H1 (cell line): ENCODE data around the gene CACNA2D3. TPM values are rescaled to one million over a fixed set of nuclear protein-coding genes. Genes with fewer than 3 reads are reported as not detected.

Experiments used
- CTCF ChIA-PET: fragments of 300-600 bp; sonication (Branson Sonifier 250); formaldehyde crosslinking; loops from one replicate; lab custom pipeline; 2021; ENCODE audit not compliant: partially characterized antibody; lab: Charles Lee
- POLR2A ChIA-PET: fragments of 300-600 bp; sonication (Branson Sonifier 250); formaldehyde crosslinking; loops from one replicate; lab custom pipeline; 2021; ENCODE audit warnings: inconsistent platforms; ENCODE audit not compliant: partially characterized antibody; lab: Charles Lee
- DNase-seq, 2 experiments: peaks; one replicate each; pipeline versions ENCODE4 v3.0.0 to v3.0.0-alpha.2; 2010 to 2022; ENCODE audit warnings: low spot score in 2 of 2, low read depth in 1 of 2, mixed read lengths in 1 of 2
- FAIRE-seq: peaks from 2 replicates; lab custom pipeline; 2011; peaks lifted over from hg19 to GRCh38; lab: Jason Lieb, UNC
- H2AFZ ChIP-seq: 2 replicates; pipeline ENCODE4 v1.8.1; 2012; ENCODE audit warnings: low read length, inconsistent platforms
- H2AK5ac ChIP-seq: 2 replicates; pipeline ENCODE4 v1.6.1; 2013; ENCODE audit warnings: low read depth, low read length
- H2BK120ac ChIP-seq: replicated peaks from 2 replicates; pipeline ENCODE3; 2013; ENCODE audit warnings: low read depth, low read length, inconsistent platforms
- H2BK12ac ChIP-seq: 2 replicates; pipeline ENCODE4 v1.6.1; 2013; ENCODE audit warnings: low read depth, low read length
- H2BK15ac ChIP-seq: 2 replicates; pipeline ENCODE4 v1.6.1; 2013; ENCODE audit warnings: low read length
- H2BK20ac ChIP-seq: 2 replicates; pipeline ENCODE4 v1.6.1; 2013; ENCODE audit warnings: low read length
- H2BK5ac ChIP-seq: 2 replicates; pipeline ENCODE4 v1.6.1; 2013; ENCODE audit warnings: low read depth, low read length
- H3K14ac ChIP-seq: 2 replicates; pipeline ENCODE4 v1.6.1; 2013; ENCODE audit warnings: inconsistent platforms; ENCODE audit not compliant: insufficient read length
- H3K18ac ChIP-seq: 2 replicates; pipeline ENCODE4 v1.6.1; 2013; ENCODE audit warnings: low read length; ENCODE audit errors: extremely low read depth
- H3K23ac ChIP-seq: 2 replicates; pipeline ENCODE4 v1.6.1; 2013; ENCODE audit warnings: inconsistent platforms; ENCODE audit not compliant: insufficient read length
- H3K23me2 ChIP-seq: 2 replicates; pipeline ENCODE4 v1.6.1; 2013; ENCODE audit warnings: low read depth, low read length
- H3K27ac ChIP-seq: 2 replicates; pipeline ENCODE4 v1.6.1; 2011; ENCODE audit warnings: low read depth, low read length, inconsistent platforms
- H3K27me3 ChIP-seq, 4 experiments: replicated peaks in 1 of 4; 1 replicate in 1 of 4; 2 replicates in 3 of 4; pipeline versions ENCODE4 v1.6.1 to v1.8.1; 2011 to 2013; ENCODE audit warnings: low read length in 3 of 4, mild to moderate bottlenecking in 3 of 4, inconsistent platforms in 2 of 4, mixed read lengths in 2 of 4, moderate library complexity in 1 of 4; ENCODE audit not compliant: control insufficient read depth in 3 of 4, insufficient read depth in 3 of 4; ENCODE audit errors: extremely low read depth in 1 of 4
- H3K36me3 ChIP-seq, 4 experiments: 2 replicates each; pipeline versions ENCODE4 v1.6.1 to v1.8.1; 2011 to 2013; ENCODE audit warnings: mild to moderate bottlenecking in 4 of 4, low read length in 3 of 4, moderate library complexity in 2 of 4, control low read depth in 1 of 4, inconsistent platforms in 1 of 4; ENCODE audit not compliant: insufficient read depth in 4 of 4, control insufficient read depth in 2 of 4
- H3K4ac ChIP-seq: replicated peaks from 2 replicates; pipeline ENCODE3; 2013; ENCODE audit warnings: low read length, low read depth, mixed read lengths, inconsistent platforms; ENCODE audit not compliant: insufficient read length
- H3K4me1 ChIP-seq, 4 experiments: replicated peaks in 1 of 4; 1 replicate in 1 of 4; 2 replicates in 3 of 4; pipeline versions ENCODE4 v1.6.1 to v1.8.1; 2011 to 2013; ENCODE audit warnings: low read length in 3 of 4, inconsistent platforms in 2 of 4, mixed read lengths in 1 of 4; ENCODE audit not compliant: insufficient read depth in 4 of 4, control insufficient read depth in 3 of 4
- H3K4me2 ChIP-seq, 2 experiments: 2 replicates each; pipeline versions ENCODE4 v1.6.1 to v1.8.1; 2011 to 2013; ENCODE audit warnings: low read depth in 2 of 2, low read length in 2 of 2, control low read depth in 1 of 2, inconsistent platforms in 1 of 2, mild to moderate bottlenecking in 1 of 2; ENCODE audit not compliant: insufficient read depth in 1 of 2
- H3K4me3 ChIP-seq, 4 experiments: fragments of 200-600, 300-600 bp in 1 of 4; sonication (generic), shearing (Covaris generic), sonication (Bioruptor Twin) in 1 of 4; 2 replicates each; pipeline versions ENCODE4 v1.5.1 to v1.8.1; 2011 to 2016; ENCODE audit warnings: low read length in 4 of 4, low read depth in 3 of 4, control low read depth in 2 of 4, inconsistent platforms in 2 of 4, mild to moderate bottlenecking in 2 of 4, mixed read lengths in 1 of 4, moderate library complexity in 1 of 4; ENCODE audit not compliant: insufficient read depth in 2 of 4; ENCODE audit errors: extremely low read depth in 1 of 4
- H3K56ac ChIP-seq: replicated peaks from 2 replicates; pipeline ENCODE3; 2013; ENCODE audit warnings: low read depth, mild to moderate bottlenecking, mixed read lengths, low read length, inconsistent platforms; ENCODE audit not compliant: insufficient read length
- H3K79me1 ChIP-seq: 2 replicates; pipeline ENCODE4 v1.6.1; 2013; ENCODE audit warnings: low read depth, low read length, control low read depth
- H3K79me2 ChIP-seq, 2 experiments: 2 replicates each; pipeline versions ENCODE4 v1.6.1 to v1.8.1; 2012 to 2013; ENCODE audit warnings: low read length in 2 of 2, mild to moderate bottlenecking in 2 of 2, inconsistent platforms in 1 of 2; ENCODE audit not compliant: insufficient read depth in 2 of 2, control insufficient read depth in 1 of 2
- H3K9ac ChIP-seq, 4 experiments: replicated peaks in 1 of 4; 1 replicate in 1 of 4; 2 replicates in 3 of 4; pipeline versions ENCODE4 v1.6.1 to v1.8.1; 2011 to 2013; ENCODE audit warnings: low read depth in 3 of 4, low read length in 3 of 4, control low read depth in 2 of 4, mild to moderate bottlenecking in 2 of 4, moderate library complexity in 2 of 4, inconsistent platforms in 1 of 4; ENCODE audit errors: extremely low read depth in 1 of 4
- H3K9me3 ChIP-seq, 2 experiments: 2 replicates each; pipeline versions ENCODE4 v1.6.1 to v1.8.1; 2012 to 2013; ENCODE audit warnings: mild to moderate bottlenecking in 2 of 2, moderate library complexity in 2 of 2, control low read depth in 1 of 2, inconsistent platforms in 1 of 2, low read depth in 1 of 2, low read length in 1 of 2, mixed read lengths in 1 of 2; ENCODE audit not compliant: insufficient read depth in 2 of 2
- H4K20me1 ChIP-seq, 2 experiments: replicated peaks in 1 of 2; 2 replicates each; pipeline versions ENCODE3 to v1.8.1; 2011 to 2013; ENCODE audit warnings: inconsistent platforms in 2 of 2, low read length in 2 of 2, mild to moderate bottlenecking in 1 of 2; ENCODE audit not compliant: insufficient read depth in 2 of 2, control insufficient read depth in 1 of 2
- H4K5ac ChIP-seq: 2 replicates; pipeline ENCODE4 v1.6.1; 2013; ENCODE audit warnings: low read length, low read depth, mixed read lengths, inconsistent platforms; ENCODE audit not compliant: insufficient read length
- H4K8ac ChIP-seq: 2 replicates; pipeline ENCODE4 v1.8.0; 2013; ENCODE audit warnings: mild to moderate bottlenecking, moderate library complexity, low read length, inconsistent platforms; ENCODE audit not compliant: insufficient read depth; ENCODE audit errors: extremely low read depth
- H4K91ac ChIP-seq: replicated peaks from 2 replicates; pipeline ENCODE3; 2013; ENCODE audit warnings: low read length, mixed read lengths, inconsistent platforms; ENCODE audit not compliant: insufficient read length
- ASH2L ChIP-seq: fragments of 200-600, 300-600 bp; sonication (generic); IDR thresholded peaks from one replicate; pipeline ENCODE4 v1.7.1; 2017; ENCODE audit warnings: low read length
- CBX8 ChIP-seq: fragments of 300-800, 300-1000 bp; sonication (generic); IDR thresholded peaks from 2 replicates; pipeline ENCODE4 v1.7.1; 2016; ENCODE audit warnings: low read depth, low read length, borderline replicate concordance
- FOSL1 ChIP-seq: IDR thresholded peaks from 2 replicates; pipeline ENCODE4 v1.6.1; 2011; ENCODE audit warnings: mild to moderate bottlenecking, low read depth, low read length, moderate library complexity; ENCODE audit not compliant: insufficient read depth
- JUN ChIP-seq: IDR thresholded peaks from 2 replicates; pipeline ENCODE4 v1.6.1; 2011; ENCODE audit warnings: low read depth, mild to moderate bottlenecking, improper control_type of control experiment, low read length
- KDM1A ChIP-seq: fragments of 200-600, 300-600 bp; sonication (generic); IDR thresholded peaks from 2 replicates; pipeline ENCODE4 v1.7.1; 2016; ENCODE audit warnings: mild to moderate bottlenecking, low read length, borderline replicate concordance
- KDM4A ChIP-seq: IDR thresholded peaks from one replicate; pipeline ENCODE4 v1.7.1; 2012; ENCODE audit warnings: low read depth, mild to moderate bottlenecking, moderate library complexity, low read length, inconsistent platforms; ENCODE audit not compliant: severe bottlenecking
- KDM5A ChIP-seq: fragments of 200-600 bp; IDR thresholded peaks from 2 replicates; pipeline ENCODE4 v1.7.1; 2012; ENCODE audit warnings: mild to moderate bottlenecking, low read length, inconsistent platforms, mixed read lengths
- PHF8 ChIP-seq: fragments of 200-600 bp; sonication (generic); conservative IDR thresholded peaks from 2 replicates; pipeline ENCODE4 v1.7.1; 2012; ENCODE audit warnings: low read depth, mild to moderate bottlenecking, inconsistent platforms, low read length, moderate library complexity
- RNF2 ChIP-seq: fragments of 200-900, 300-1000 bp; sonication (generic); IDR thresholded peaks from 2 replicates; pipeline ENCODE4 v1.7.1; 2016; ENCODE audit warnings: borderline replicate concordance, low read depth, mild to moderate bottlenecking, antibody characterized with exemption, low read length; ENCODE audit not compliant: poor library complexity, severe bottlenecking; ENCODE audit errors: missing control alignments
- SIRT6 ChIP-seq: IDR thresholded peaks from one replicate; pipeline ENCODE4 v1.7.1; 2012; ENCODE audit warnings: low read length, inconsistent platforms
- SP1 ChIP-seq: IDR thresholded peaks from 2 replicates; pipeline ENCODE4 v1.6.1; 2011; ENCODE audit warnings: low read depth, low read length
- SUZ12 ChIP-seq: fragments of 200-600 bp; sonication (generic); IDR thresholded peaks from 2 replicates; pipeline ENCODE4 v1.6.1; 2012; ENCODE audit warnings: mild to moderate bottlenecking, inconsistent platforms, low read length, moderate library complexity, mixed read lengths
- TAF1 ChIP-seq: IDR thresholded peaks from 2 replicates; pipeline ENCODE4 v1.6.1; 2011; ENCODE audit warnings: mild to moderate bottlenecking, low read depth, low read length
- TEAD4 ChIP-seq: IDR thresholded peaks from 2 replicates; pipeline ENCODE4 v1.6.1; 2012; ENCODE audit warnings: low read depth, low read length, inconsistent platforms, mixed read lengths
- ZNF274 ChIP-seq: IDR thresholded peaks from 2 replicates; pipeline ENCODE4 v1.7.0; 2012; ENCODE audit warnings: low read length, borderline replicate concordance; ENCODE audit errors: extremely low read depth
- WGBS, 2 experiments: shearing (Covaris generic) in 1 of 2; methylation state at CpG; one replicate each; pipeline versions ENCODE4 v1.1.6 to v1.1.7; 2013 to 2015; ENCODE audit warnings: low lambda C conversion rate in 2 of 2, mixed read lengths in 2 of 2, inconsistent platforms in 1 of 2, low coverage in 1 of 2, missing lambda C conversion rate in 1 of 2; ENCODE audit not compliant: insufficient replicate concordance in 2 of 2, insufficient coverage in 1 of 2, insufficient read length in 1 of 2; ENCODE audit errors: extremely low coverage in 1 of 2, missing lambda C conversion rate in 1 of 2; 5-methylcytosine and 5-hydroxymethylcytosine counted together
- polyA plus RNA-seq, 7 experiments: library from polyadenylated mRNA; depleted of rRNA in 3 of 7; stranded (reverse) in 5 of 7; unstranded in 2 of 7; fragments of >200 nt in 5 of 7; fragments of 200-250 nt in 2 of 7; gene quantifications; 1 replicate in 5 of 7; 2 replicates in 1 of 7; 4 replicates in 1 of 7; pipeline versions ENCODE4 v1.2.1 to v1.2.3, GENCODE V29; 2011 to 2013; ENCODE audit warnings: missing spikeins in 2 of 7, mixed read lengths in 2 of 7
- total RNA-seq: library from RNA; stranded (reverse); fragmentation: NEBNext Ultra II Directional; extraction: Animal tissue kit (Norgen Biotek cat#: 25700); gene quantifications from 2 replicates; pipeline ENCODE4 v1.2.1, GENCODE V29; 2021

The CACNA2D3 gene
- total and polyA plus RNA-seq, 2 of the 8 experiments (the other 6 are each of a cell fraction or from before 2014, with no cell fraction given), result 1.5 to 1.8 TPM

- H3K4me2 ChIP-seq, result no peak overlapping the region
- no peak overlapping the region for H2BK120ac ChIP-seq
- no peaks in the 10 kb centered on the region for H3K36me3 ChIP-seq
- H3K79me2 ChIP-seq, result no peaks in the 10 kb centered on the region
- no peaks in the 10 kb centered on the region for H4K20me1 ChIP-seq
- no peak overlapping the region for H2BK20ac ChIP-seq
- WGBS, 2 experiments, result 91 to 100% methylated on average over 1 to 6 of the region's 6 CpGs
- POLR2A ChIA-PET, result no interaction called here
- no peak overlapping the region for H3K4ac ChIP-seq
- no peak overlapping the region; the same call in 1 of the 2 replicates for H2BK15ac ChIP-seq
- H3K79me1 ChIP-seq, result no peaks in the 10 kb centered on the region
- H3K9me3 ChIP-seq, result no peaks in the 10 kb centered on the region
- DNase-seq, result no peak
- H3K27me3 ChIP-seq, result no peaks in the 10 kb centered on the region
- H3K18ac ChIP-seq, result no peak overlapping the region
- no peak overlapping the region for H3K14ac ChIP-seq
- H2AK5ac ChIP-seq, result no peak overlapping the region
- no peaks in the 10 kb centered on the region for H3K4me1 ChIP-seq
- H3K9ac ChIP-seq, result no peak overlapping the region
- H3K27ac ChIP-seq, result no peak overlapping the region
- CTCF ChIA-PET, result no interaction called here
- H2BK5ac ChIP-seq, result no peak overlapping the region
- no peak overlapping the region for H4K5ac ChIP-seq
- no peak overlapping the region for H4K91ac ChIP-seq
- no peak overlapping the region for H2BK12ac ChIP-seq
- TF ChIP-seq SP1, result no peak
- no peak for TF ChIP-seq JUN
- no peak for TF ChIP-seq PHF8
- no peak for TF ChIP-seq RNF2
- TF ChIP-seq KDM1A, result no peak
- TF ChIP-seq FOSL1, result no peak
- no peak for TF ChIP-seq TEAD4
- no peak for TF ChIP-seq ASH2L
- TF ChIP-seq SIRT6, result no peak
- no peak for TF ChIP-seq ZNF274
- TF ChIP-seq TAF1, result no peak
- no peak for TF ChIP-seq KDM5A
- no peak for TF ChIP-seq KDM4A
- no peak for TF ChIP-seq CBX8
- TF ChIP-seq SUZ12, result no peak
- peak overlapping the region; percentile 3; the same call in 1 of the 2 replicates for H4K8ac ChIP-seq
- no peak overlapping the region for H2AFZ ChIP-seq
- no peak overlapping the region for H3K56ac ChIP-seq
- no peaks in the 10 kb centered on the region for H3K23me2 ChIP-seq
- no peak overlapping the region for H3K4me3 ChIP-seq
- no peak overlapping the region for H3K23ac ChIP-seq
- FAIRE-seq, result no peak
These were observed 953.5 kb downstream of the CACNA2D3 start for GRCh38 chr3:55075846-55076245.
